HG03575 (cell line): ENCODE measurements around the gene FAM217B.

Experiments used
- ATAC-seq: cut with Tn5 transposase; IDR thresholded peaks from one replicate; pipeline ENCODE4 v1.9.1; 2021; ENCODE audit not compliant: unreplicated experiment, insufficient number of reproducible peaks, low FRiP score; ENCODE audit errors: extremely low read depth

The FAM217B gene, protein sequence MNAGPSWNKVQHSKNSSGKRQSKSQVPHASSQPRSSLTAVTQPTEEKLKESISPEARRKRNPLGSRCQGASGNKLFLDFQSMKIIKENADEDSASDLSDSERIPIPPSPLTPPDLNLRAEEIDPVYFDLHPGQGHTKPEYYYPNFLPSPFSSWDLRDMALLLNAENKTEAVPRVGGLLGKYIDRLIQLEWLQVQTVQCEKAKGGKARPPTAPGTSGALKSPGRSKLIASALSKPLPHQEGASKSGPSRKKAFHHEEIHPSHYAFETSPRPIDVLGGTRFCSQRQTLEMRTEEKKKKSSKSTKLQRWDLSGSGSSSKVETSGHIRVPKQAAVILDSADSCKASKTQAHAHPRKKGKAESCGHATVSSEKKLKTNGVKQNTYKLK

DNA sequence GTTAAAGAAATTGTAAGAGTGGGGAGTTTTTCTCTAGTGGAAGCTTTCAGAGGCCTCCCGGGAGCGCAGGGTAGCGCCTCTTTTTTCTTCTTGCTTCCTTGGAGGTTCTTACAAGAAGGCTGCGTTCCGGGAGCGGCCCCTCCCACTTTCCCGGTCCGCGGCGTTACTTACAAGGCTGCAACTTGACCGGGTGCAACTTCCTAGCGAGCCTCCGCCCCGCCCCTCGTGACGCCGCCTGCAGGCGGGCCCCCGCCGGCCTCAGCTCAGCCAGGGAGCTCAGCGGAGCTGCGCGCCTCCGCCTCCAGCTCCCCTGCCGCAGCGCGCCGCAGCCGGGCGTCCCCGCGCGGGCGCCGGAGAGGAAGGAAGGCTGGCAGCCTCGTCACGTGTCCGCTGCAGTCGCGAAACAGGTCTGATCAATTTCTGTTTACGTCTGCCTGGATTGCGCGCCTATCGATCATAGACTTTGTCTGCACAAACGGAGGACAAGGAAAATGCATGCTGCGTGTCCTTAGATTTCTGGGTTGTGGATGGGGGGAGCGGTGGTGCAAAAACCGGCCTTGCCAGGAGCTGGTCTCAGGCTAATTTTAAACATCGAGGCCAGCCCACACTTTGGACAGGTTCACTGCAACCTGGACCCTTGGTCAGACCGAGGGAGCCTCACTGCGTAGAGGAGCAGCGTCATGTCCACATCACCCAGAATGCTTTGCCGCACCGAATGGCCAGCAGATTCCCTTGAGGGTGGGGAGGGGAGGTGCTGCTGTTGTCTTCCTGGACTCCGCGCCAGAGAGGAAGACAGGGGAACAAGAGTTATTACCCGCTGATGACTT is at the start of gene FAM217B, which contains the start of gene PPP1R3D:
TSS of gene FAM217B (plus strand) at position 261 of the 827 bp plus-strand sequence. CDS start 3,555 bp downstream, outside the sequence.
TSS of gene PPP1R3D (minus strand) at position 177 of the 827 bp plus-strand sequence. CDS start 374 bp downstream, outside the sequence.
- peak; percentile 76 for ATAC-seq

DNA sequence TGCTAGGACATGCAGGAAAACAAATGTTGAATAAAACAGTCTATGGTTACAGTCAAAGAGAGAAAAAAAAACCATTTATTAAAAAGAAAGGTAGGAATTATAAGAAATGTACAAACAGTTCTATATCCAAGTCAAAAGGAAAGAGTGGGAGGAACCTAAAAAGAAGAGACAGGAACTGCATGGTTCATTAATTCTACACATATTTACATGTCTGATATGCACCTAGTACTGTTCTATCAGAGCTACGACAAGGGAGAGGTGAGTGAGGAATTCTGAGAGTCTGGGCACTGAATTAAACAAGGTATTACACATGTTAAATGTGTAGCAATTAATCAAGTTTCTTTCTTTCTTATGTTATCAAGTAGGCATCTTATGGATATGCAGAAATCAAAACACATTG is 48.6 kb upstream of the FAM217B start:
- no peak for ATAC-seq

DNA sequence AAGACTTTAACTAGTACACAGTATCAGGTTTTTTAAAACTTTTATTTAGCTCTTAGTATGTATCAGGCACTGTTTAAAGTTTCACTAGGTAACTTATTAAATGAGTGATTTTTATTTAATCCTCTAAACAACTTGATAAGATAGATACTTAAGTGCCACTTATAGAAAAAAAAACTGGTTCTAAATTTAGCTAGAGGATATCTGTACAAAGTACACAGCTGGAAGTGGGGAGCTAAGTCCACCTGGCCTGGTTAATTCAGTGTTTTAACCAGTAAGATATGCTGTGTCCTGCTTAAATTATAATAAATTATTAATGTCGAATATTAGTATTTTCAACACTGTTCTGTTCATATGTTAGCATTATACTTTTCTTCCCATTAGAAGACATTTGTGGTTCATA is 44.3 kb upstream of the FAM217B start:
- ATAC-seq = no peak

DNA sequence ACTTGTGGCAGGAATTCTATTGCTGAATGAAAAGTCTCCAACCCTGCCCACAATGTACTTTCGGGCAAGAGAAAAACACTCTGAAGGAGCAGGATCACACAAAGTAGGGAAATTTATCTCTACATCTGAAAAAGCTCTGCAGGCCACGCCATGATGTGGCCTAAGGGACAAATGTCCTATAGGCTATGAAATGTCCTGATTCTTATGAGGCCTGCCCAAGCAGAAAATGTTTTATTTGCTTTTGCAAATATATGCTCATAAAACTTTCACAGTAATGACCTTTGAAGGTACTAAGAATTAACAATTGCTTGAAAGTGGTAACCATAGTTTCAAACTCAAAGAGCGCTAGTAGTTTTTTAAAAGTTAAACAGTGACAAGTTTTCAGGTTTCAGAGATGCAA is 37.7 kb upstream of the FAM217B start:
- no peak for ATAC-seq

DNA sequence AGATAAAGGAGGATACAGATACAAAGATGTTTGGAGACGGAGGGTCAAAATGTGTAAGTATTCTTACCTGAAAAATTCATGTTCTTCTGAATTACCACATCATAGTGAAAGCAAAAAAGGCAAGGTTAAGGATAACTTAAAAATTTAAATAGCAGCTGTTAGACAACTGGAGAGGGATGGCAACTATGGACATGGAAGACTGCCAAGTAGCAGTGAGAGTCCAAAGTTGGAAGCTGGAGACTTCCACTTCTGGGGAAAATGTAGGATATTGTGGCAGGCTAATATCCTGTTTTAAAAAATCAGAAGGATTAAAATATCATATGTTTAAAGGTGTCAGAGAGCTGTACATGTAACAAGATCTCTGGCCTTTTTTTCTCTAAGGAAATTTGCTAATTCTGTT is 36.6 kb upstream of the FAM217B start:
- ATAC-seq = no peak

DNA sequence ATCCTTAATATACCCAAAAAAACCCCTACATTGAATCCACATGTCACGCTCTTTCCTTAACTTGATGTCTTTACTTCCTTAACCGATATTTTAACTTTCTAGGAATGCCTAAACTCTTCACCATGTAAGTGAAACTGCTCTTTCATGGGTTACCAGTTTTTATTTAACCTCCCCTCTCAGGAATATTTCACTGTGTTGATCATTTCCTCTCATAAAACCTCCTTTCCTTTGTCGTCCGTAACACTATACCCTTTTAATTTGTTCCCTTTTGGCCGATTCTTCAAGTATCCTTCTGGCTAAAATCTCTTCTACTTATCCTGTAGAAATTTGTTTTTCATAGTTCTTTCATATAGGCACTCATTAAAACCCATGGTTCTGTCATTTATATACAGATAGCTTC is 31.3 kb upstream of the FAM217B start:
- no peak for ATAC-seq

DNA sequence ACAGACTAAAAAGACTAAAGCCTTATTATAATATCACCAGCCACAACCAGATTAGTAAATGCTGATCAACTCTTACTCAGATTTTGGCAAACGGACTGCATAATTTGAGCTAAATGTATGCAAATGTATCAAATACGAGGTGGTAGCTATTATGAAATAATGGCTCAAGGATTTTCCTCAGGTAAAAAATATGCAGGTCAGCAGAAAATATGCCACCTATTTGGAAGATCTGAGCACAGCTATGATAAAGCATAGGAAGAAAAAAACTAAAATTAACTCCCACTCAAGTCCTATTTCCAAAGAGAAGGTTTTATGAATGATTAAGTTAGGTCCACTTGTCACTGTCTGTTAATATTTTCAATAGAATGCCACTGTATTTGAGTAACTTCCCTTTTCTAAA is 29.1 kb upstream of the FAM217B start:
- ATAC-seq = no peak

DNA sequence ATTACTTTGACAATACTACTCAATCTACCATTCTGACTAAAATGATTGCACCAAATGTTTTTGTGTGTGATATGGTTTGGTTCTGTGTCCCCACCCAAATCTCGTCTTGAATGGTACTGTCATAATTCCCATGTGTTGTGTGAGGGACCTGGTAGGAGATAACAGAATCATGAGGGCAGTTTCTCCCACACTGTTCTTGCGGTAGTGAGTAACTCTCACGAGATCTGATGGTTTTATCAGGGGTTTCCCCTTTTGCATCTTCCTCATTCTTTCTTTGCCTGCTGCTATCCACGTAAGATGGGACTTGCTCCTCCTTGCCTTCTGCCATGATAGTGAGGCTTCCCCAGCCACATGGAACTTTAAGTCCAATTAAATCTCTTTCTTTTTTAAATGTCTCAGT is 27.6 kb upstream of the FAM217B start:
- ATAC-seq = no peak

DNA sequence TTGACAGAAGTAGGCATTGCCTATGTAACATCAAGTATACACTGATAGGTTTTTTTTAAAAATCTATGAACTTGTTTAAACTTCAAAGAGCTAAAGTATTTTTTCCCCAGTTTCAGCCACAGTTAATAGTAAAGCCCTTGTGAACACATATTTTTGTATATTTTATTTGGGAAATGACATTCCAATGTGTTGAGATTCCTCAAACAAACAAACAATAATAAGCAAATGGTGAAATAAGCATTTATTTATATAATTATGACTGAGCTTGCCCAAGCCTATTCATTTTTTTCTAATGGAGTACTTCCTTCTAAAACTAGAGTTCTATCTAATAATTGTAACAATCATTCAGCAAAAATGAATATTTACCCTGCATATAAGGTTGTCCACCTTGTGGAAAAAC is 19.2 kb upstream of the FAM217B start:
- no peak for ATAC-seq

DNA sequence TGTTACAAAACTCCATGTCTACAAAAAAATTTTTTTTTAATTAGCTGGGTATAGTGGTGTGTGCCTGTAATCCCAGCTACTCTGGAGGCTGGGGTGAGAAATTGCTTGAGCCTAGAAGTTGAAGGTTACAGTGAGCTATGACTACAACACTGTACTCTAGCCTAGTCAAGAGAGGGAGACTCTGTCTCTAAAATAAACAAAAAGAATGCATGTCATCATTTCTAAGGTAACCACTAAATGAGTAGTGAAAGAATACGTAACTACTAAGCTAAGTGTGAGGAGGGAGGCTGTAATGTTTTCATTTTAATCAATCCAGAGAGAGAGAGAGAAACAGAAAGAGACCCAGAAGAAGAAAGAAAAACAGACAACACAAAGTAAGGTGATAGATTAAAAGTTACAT is 16.7 kb upstream of the FAM217B start:
- ATAC-seq = no peak

DNA sequence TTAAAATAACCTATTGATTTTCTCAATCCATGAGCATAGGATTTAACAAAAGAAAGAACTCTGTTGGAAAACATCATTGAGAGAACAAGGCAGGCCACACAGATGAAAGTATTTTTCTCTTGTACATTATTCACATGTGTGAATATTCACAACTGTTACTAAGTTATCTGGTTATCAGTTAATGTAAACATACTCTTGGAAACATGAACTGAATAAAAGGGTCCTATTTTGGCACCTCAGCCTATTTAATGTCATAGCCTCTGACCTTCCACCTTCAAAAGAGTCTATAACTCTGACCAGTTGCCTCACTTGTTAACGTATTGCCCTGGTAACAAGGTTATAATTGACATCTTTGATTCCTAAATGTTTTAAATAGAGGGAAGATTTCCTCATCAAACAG is 14.8 kb upstream of the FAM217B start:
- no peak for ATAC-seq

DNA sequence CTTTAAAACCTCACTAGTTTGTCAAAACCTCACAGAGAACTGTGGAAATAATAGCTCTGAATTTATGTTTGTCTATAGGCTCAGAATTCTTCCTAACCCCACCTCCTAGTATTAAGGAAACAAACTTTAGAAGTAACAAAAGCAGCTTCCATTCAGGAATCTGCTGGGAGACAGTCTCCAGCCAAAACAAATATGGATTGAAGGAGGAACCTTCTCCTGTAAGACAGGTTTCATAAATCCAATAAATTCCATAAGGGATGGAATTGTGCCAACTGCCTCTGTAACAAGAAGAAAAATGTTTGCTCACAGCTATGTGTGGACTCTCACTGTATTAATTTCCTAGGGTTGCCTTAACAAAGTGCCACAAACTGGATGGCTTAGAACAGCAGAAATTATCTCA is 14.3 kb upstream of the FAM217B start:
- ATAC-seq = no peak

DNA sequence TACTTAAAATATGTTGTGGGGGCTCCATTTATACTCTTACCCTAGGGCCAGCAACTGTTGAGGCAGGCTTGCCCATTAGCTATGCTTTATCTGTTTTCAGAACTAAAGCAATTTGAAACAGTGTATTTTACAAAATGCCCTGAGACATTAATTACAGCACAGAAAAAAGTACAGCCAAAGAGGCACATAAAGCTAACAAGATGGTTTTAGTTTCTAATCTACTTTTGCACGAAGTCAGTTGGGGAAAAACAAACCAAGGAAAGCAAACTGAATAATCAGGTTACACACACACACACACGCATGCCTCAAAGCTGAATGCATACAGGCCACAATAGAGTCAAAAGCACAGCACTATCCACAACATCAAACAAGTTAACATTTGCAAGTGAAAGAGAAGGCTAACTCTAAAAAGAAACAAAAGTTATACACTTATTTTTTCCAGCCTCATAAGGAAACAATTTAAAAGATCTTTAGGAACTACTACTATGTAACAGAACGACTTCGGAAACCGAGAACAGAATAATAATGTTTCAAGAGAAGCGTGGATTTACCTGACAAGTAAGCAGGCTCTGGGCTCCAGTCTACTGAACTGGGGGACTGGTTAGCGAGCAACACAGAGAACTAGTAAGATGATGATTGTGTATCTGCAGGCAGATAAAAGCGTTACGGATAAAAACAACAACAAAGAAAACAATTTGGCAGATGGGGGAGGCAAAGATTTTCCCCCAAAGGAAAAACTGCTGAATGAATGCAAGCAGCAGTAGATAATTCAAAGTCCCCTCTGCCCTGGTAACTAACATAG is 8.5 kb upstream of the FAM217B start:
- no peak for ATAC-seq

DNA sequence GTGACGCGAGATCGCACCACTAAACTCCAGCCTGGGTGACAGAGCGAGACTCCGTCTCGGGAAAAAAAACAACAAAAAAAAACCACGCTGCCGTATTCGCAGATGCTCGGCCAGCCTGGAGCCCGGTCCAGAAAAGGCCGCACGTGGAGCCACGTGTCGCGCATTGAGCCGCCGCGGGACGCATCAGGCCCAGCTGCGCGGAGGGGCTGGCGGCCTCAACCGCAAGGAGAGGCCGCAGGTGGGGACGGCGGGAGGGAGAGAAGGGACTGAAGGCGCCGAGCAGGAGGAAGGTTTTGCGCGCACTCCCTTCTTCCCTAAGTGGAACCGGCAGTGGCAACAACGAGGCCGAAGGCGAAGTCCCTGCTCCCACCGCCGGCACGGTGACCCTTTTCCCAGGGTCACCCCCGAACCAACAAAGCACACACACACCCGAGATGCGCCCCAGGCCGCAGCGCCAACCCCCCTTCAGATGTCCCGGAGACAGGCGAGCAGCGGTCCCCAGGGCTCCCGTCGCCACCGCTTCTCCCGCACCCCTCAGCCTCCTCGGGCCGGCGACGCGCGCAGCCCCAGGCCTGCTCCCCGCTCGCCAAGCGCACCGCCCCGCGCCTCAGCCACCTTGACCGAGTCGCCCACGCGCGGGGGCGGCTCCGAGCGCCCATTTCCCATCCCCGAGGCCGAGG is 7.4 kb upstream of the FAM217B start:
- no peak for ATAC-seq

DNA sequence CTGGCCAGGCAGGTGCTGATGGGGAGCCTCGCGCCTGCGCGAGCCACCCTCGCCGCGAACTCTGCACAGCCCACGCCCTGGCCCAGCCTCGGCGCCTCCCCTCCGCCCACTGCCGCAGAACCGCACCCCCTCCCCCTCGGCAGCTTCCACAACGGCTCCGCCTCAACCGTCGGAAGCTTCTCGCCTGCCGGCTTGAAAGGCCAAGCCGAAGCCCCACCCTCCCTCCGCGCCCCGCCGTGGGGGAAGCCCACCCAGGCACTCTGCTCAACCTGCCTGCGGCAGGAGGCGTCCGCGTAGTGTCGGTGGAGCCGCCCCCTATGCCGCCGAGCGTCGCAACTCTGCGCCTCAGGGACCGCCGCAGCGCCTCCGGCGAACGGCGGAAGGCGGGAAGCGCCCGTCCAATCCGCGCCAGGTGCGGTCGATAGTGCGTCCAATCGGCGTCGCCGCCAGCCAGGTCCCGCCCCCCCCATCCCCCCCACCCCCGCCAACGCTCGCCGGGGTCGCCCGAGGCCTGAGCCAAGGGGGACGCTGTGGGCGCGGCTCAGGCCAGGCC is 6.8 kb upstream of the FAM217B start, which contains the start of gene SYCP2:
TSS of gene SYCP2 (minus strand) at position 342 of the 553 bp plus-strand sequence. CDS start 11,224 bp downstream, outside the sequence.
- no peak for ATAC-seq

DNA sequence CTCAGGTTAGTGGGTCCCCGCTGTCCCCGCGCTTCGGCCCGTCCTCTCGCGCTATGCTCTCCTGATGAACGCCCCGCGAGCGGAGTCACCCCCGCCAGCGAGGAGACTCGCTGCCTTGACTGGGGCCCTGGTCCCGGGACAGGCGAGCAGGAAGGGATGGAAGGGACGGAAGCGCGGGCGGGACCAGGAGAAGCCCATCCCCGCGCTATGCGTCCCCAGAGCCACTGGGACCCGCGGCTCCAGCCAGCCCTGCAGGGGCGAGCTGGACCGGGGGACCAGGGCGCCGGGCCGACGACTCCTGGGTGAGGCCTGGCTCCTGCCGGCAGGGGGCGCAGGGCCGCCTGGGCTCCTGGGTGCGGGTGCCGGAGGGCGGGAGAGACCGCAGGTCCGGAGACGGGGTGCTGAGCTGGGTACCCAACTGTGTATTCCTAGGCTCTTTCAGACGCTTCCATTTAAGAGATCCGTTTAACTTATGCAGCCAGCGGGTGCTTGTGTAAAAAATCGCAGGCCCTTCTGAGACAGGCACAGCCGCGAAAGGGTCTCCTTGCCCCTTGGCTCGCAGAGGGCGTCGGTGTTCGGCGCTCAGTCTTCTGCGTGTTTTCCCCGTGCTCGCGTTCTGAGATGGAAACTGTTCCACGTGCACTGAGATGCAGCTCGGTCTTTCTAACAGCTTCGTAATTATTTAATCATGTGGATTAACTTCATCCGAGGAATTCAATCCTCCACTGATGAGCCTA is 6.2 kb upstream of the FAM217B start:
- ATAC-seq = no peak

DNA sequence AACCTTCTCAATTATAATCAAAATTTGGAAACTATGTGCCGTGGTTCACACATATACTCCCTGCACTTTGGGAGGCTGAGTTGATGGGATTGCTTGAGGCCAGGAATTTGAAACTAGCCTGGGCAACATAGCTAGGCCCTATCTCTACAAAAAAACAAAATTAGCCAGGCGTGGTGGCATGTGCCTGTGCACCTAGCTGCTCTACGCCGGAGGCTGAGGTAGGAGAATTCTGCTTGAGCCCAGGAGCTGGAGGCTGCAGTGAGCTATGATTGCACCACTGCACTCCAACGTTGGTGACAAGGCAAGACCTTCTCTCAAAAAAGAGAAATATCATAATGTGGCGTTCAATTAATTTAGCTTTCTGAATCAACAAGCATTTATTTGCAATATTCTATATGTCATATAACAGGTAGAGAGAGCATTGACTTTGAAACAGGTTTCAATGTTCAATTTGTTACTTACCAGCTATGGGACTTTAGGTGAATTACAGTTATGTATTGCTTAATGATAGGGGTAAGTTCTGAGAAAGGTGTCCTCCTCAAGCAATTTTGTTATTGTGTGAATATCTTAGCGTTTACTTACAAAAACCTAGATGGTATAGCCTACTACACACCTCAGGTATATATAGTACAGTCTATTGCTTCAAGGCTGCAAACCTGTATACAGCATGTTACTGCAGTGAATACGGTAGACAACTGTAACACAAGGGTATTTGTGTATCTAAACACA is 4.6 kb upstream of the FAM217B start:
- ATAC-seq = no peak
